K562 (cell line): ENCODE measurements around the gene DOK4. TPM values are rescaled to one million over a fixed set of nuclear protein-coding genes. Genes with fewer than 3 reads are reported as not detected.
A peak's percentile ranks its signal among the peaks of the same experiment; 100 is the strongest.

Experiments
- ATAC-seq: fragments of 200-7000 bp; cut with Tn5 transposase; 3 replicates; pipeline ENCODE4 v1.9.1; 2020; ENCODE audit warnings: moderate library complexity
- BruUV-seq: library from RNA; stranded (reverse); fragments of 400-500 nt; replicated peaks from 2 replicates; lab custom pipeline; 2021; lab: Mats Ljungman, UMichigan
- CTCF ChIA-PET: fragments of 300-600 bp; formaldehyde crosslinking; extraction: SDS; loops from one replicate; lab custom pipeline; 2021; ENCODE audit warnings: low intra/inter-chr PET ratio; lab: Yijun Ruan, JAX
- POLR2A ChIA-PET: fragments of 300-600, 350-650 bp; sonication (Branson Sonifier 250); formaldehyde crosslinking; extraction: SDS; loops from one replicate; lab custom pipeline; 2021; ENCODE audit warnings: antibody characterized with exemption, inconsistent platforms; lab: Yijun Ruan, JAX
- DNase-seq, 4 experiments: peaks; one replicate each; pipeline versions ENCODE4 v3.0.0 to v3.0.0-alpha.2; 2011 to 2018; ENCODE audit warnings: low spot score in 3 of 4, mixed read lengths in 3 of 4; ENCODE audit errors: extremely low read depth in 1 of 4
- FAIRE-seq: peaks from 2 replicates; lab custom pipeline; 2011; peaks lifted over from hg19 to GRCh38; lab: Jason Lieb, UNC
- H2AFZ ChIP-seq: 2 replicates; pipeline ENCODE4 v1.6.0; 2011; ENCODE audit warnings: low read depth, low read length, control low read depth, inconsistent platforms
- H3K27ac ChIP-seq: fragments of 200-600 bp; 3 replicates; pipeline ENCODE4 v1.8.0; 2011; ENCODE audit warnings: low read depth, mild to moderate bottlenecking, control low read depth, inconsistent platforms, low read length, moderate library complexity, mixed read lengths; ENCODE audit errors: extremely low read depth
- H3K27me3 ChIP-seq, 2 experiments: fragments of 300-600 bp in 1 of 2; 2 replicates in 1 of 2; 3 replicates in 1 of 2; pipeline versions ENCODE4 v1.6.0 to v1.8.0; 2011; ENCODE audit warnings: inconsistent platforms in 2 of 2, low read length in 2 of 2, mild to moderate bottlenecking in 1 of 2, mixed read lengths in 1 of 2, moderate library complexity in 1 of 2; ENCODE audit not compliant: control insufficient read depth in 2 of 2, insufficient read depth in 2 of 2
- H3K36me3 ChIP-seq: fragments of 300-600 bp; 3 replicates; pipeline ENCODE4 v1.8.0; 2011; ENCODE audit warnings: mild to moderate bottlenecking, low read length, inconsistent platforms; ENCODE audit not compliant: control insufficient read depth, insufficient read depth
- H3K4me1 ChIP-seq, 2 experiments: fragments of 200-600 bp in 1 of 2; replicated peaks in 1 of 2; 2 replicates in 1 of 2; 3 replicates in 1 of 2; pipeline versions ENCODE4 v1.5.1 to v1.8.0; 2011; ENCODE audit warnings: inconsistent platforms in 2 of 2, low read length in 2 of 2, mild to moderate bottlenecking in 1 of 2, mixed read lengths in 1 of 2, moderate library complexity in 1 of 2; ENCODE audit not compliant: control insufficient read depth in 2 of 2, insufficient read depth in 2 of 2
- H3K4me2 ChIP-seq: 2 replicates; pipeline ENCODE4 v1.6.1; 2011; ENCODE audit warnings: low read length, control low read depth, inconsistent platforms, mixed read lengths; ENCODE audit not compliant: insufficient read depth
- H3K4me3 ChIP-seq: fragments of 200-600 bp; sonication (generic), shearing (Covaris generic); 2 replicates; pipeline ENCODE4 v1.5.1; 2016; ENCODE audit warnings: control low read depth, inconsistent platforms
- H3K79me2 ChIP-seq: fragments of 200-600 bp; 3 replicates; pipeline ENCODE4 v1.8.0; 2011; ENCODE audit warnings: low read length, inconsistent platforms; ENCODE audit not compliant: control insufficient read depth, insufficient read depth
- H3K9ac ChIP-seq, 2 experiments: 2 replicates each; pipeline versions ENCODE4 v1.6.0 to v1.6.1; 2011; ENCODE audit warnings: low read depth in 2 of 2, low read length in 2 of 2, control low read depth in 1 of 2, inconsistent platforms in 1 of 2, mild to moderate bottlenecking in 1 of 2, mixed read lengths in 1 of 2; ENCODE audit not compliant: insufficient read depth in 1 of 2
- H3K9me1 ChIP-seq: one replicate; pipeline ENCODE4 v1.6.0; 2011; ENCODE audit warnings: inconsistent platforms, mild to moderate bottlenecking, low read length, moderate library complexity; ENCODE audit not compliant: control insufficient read depth, insufficient read depth
- H3K9me3 ChIP-seq: replicated peaks from 2 replicates; pipeline ENCODE4 v1.5.1; 2011; ENCODE audit warnings: low read depth, low read length, inconsistent platforms; ENCODE audit not compliant: control insufficient read depth, insufficient read depth
- H4K20me1 ChIP-seq: replicated peaks from 2 replicates; pipeline ENCODE4 v1.6.1; 2011; ENCODE audit warnings: low read length, inconsistent platforms, mixed read lengths; ENCODE audit not compliant: control insufficient read depth, insufficient read depth
- BRF2 ChIP-seq: IDR thresholded peaks from 3 replicates; pipeline ENCODE4 v1.6.1; 2011; ENCODE audit warnings: borderline replicate concordance, mild to moderate bottlenecking; ENCODE audit not compliant: insufficient read length, insufficient read depth
- FOXA3 ChIP-seq, 2 experiments: fragments of 450-650 bp in 1 of 2; sonication (generic) in 1 of 2; formaldehyde crosslinking; IDR thresholded peaks in 1 of 2; conservative IDR thresholded peaks in 1 of 2; 2 replicates each; pipeline versions ENCODE4 v1.4.0 to v1.8.0; 2020 to 2022; ENCODE audit warnings: mild to moderate bottlenecking in 2 of 2, missing genetic modification reagents in 1 of 2
- GMEB1 ChIP-seq: fragments of 250-450 bp; sonication (Bioruptor Pico); IDR thresholded peaks from 2 replicates; pipeline ENCODE4 v1.4.0; 2020; ENCODE audit warnings: mild to moderate bottlenecking
- SUPT5H ChIP-seq: fragments of 450-650 bp; IDR thresholded peaks from 2 replicates; pipeline ENCODE4 v1.6.1; 2016
- WGBS: fragments of 100-300 bp; shearing (Covaris generic); methylation state at CpG from one replicate; pipeline ENCODE4 v1.1.6; 2016; ENCODE audit warnings: low coverage, mixed read lengths; ENCODE audit not compliant: insufficient coverage; ENCODE audit errors: missing lambda C conversion rate; 5-methylcytosine and 5-hydroxymethylcytosine counted together
- in situ Hi-C: fragments of 300-500 bp; cut with MboI; formaldehyde crosslinking; loops from 4 replicates; pipeline ENCODE4 v1.15.0; 2018; ENCODE audit warnings: inconsistent platforms, mixed read lengths
- intact Hi-C: fragments of 100-400 bp; cut with micrococcal nuclease; formaldehyde crosslinking; loops from 2 replicates; pipeline ENCODE4 v1.14.2; 2022
- polyA plus RNA-seq, 8 experiments: library from polyadenylated mRNA; depleted of rRNA in 4 of 8; stranded (reverse) in 5 of 8; unstranded in 3 of 8; fragments of >200 nt; fragmentation: Nextera tagmentation in 2 of 8; fragmentation: Illumina TruSeq in 1 of 8; extraction: Ambion mirVana in 2 of 8; extraction: Trizol in 1 of 8; gene quantifications; 2 replicates each; pipeline versions ENCODE4 v1.2.1 to v1.2.3, GENCODE V29; 2011 to 2014; ENCODE audit warnings: inconsistent platforms in 1 of 8, missing spikeins in 1 of 8
- total RNA-seq, 7 experiments: library from RNA; depleted of rRNA in 6 of 7; stranded (reverse); fragments of >200 nt in 6 of 7; fragmentation: Illumina TruSeq in 2 of 7; extraction: Trizol in 2 of 7; gene quantifications; 2 replicates each; pipeline versions ENCODE4 v1.2.1 to v1.2.3, GENCODE V29; 2011 to 2021; ENCODE audit warnings: low replicate concordance in 1 of 7
- TF ChIP-seq, protein P1 (sequence below): fragments of 250-450 bp; sonication (Bioruptor Pico); IDR thresholded peaks from 2 replicates; pipeline ENCODE4 v1.8.0; 2021; ENCODE audit warnings: mild to moderate bottlenecking, moderate library complexity

The DOK4 gene
- total and polyA plus RNA-seq, 9 of the 15 experiments (the other 6 are each of a cell fraction or from before 2014, with no cell fraction given): 0.10 to 14.4 (median 8.3) TPM

DNA sequence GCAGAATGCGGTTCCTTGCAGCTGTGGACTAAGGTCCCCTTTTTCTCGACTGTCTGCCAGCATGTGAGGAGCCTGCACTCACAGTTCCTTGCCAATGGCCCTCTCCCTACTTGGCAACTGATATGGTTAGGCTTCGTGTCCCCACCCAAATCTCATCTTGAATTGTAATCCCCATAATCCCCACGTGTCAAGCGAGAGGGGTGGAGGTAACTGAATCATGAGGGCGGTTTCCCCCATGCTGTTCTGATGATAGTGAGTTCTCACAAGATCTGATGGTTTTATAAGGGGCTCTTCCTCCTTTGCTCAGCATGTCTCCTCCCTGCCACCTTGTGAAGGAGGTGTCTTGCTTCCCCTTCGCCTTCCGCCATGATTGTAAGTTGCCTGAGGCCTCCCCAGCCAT lies 59.0 kb downstream of the DOK4 start:
- ChIA-PET POLR2A (interaction anchor here (0.7 kb wide), 1 partner anchor 130 kb away, joined by 3 read pairs; no protein-coding TSS in a partner anchor), CTCF (no interaction called here)
- Histone ChIP-seq H3K9me1 (no peaks in the 10 kb centered on the region), H3K27me3 (no peaks in the 10 kb centered on the region), H3K9me3 (no peaks in the 10 kb centered on the region), H3K9ac (no peak overlapping the region), H3K36me3 (peaks cover 49% of the 10 kb centered on the region), H3K4me3 (no peak overlapping the region), H3K27ac (no peak overlapping the region), H3K79me2 (no peaks in the 10 kb centered on the region), H3K4me1 (no peaks in the 10 kb centered on the region; a peak in 1 of 5 replicates), H4K20me1 (no peaks in the 10 kb centered on the region), H2AFZ (no peak overlapping the region), H3K4me2 (no peak overlapping the region)
- in situ Hi-C loops: no loop called here
- no TSS peak for BruUV-seq
- intact Hi-C loops: no loop called here
- 72% methylated on average over 7 of the region's 8 CpGs for WGBS
- TF ChIP-seq, protein P1, sequence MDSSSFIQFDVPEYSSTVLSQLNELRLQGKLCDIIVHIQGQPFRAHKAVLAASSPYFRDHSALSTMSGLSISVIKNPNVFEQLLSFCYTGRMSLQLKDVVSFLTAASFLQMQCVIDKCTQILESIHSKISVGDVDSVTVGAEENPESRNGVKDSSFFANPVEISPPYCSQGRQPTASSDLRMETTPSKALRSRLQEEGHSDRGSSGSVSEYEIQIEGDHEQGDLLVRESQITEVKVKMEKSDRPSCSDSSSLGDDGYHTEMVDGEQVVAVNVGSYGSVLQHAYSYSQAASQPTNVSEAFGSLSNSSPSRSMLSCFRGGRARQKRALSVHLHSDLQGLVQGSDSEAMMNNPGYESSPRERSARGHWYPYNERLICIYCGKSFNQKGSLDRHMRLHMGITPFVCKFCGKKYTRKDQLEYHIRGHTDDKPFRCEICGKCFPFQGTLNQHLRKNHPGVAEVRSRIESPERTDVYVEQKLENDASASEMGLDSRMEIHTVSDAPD (CRISPR knock-in tag): no peak
- no peak for TF ChIP-seq FOXA3 (CRISPR knock-in tag; conservative IDR thresholded peaks at IDR 0.05 in 1 of 2, IDR thresholded peaks at IDR 0.05 in 1 of 2)
- TF ChIP-seq GMEB1: no peak
- peak; percentile 45; the same call in 1 of the 2 replicates for TF ChIP-seq SUPT5H
- no peak for TF ChIP-seq BRF2
- ATAC-seq (no peak), DNase-seq (no peak), FAIRE-seq (no peak)
